ENCODE data around the gene ARRDC3.
"Not testable (repeated sequence)": the region's sequence is repeated elsewhere in the genome, so short reads cannot be mapped to it uniquely, and the experiment has no call there.

ARRDC3 gene

DNA sequence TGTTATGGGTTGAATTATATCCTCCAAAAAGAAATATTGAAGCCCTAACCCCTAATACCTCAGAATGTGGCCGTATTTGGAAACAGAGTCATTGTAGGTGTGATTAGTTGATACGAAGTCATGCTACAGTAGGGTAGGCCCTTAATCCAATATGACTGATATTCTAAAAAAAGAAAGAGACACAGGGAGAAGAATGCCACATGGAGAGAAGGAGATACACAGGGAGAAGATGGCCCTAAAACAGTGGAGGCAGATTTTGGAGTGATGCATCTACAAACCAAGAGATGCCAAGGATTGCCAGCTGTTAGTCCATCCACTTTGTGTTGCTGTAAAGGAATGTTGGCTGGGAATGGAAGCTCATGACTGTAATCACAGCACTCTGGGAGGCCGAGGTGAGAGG lies 21.3 kb downstream of the ARRDC3 start:
- DNase-seq (ENCODE audit: low read depth): no peak
- TF ChIP-seq, protein P1, sequence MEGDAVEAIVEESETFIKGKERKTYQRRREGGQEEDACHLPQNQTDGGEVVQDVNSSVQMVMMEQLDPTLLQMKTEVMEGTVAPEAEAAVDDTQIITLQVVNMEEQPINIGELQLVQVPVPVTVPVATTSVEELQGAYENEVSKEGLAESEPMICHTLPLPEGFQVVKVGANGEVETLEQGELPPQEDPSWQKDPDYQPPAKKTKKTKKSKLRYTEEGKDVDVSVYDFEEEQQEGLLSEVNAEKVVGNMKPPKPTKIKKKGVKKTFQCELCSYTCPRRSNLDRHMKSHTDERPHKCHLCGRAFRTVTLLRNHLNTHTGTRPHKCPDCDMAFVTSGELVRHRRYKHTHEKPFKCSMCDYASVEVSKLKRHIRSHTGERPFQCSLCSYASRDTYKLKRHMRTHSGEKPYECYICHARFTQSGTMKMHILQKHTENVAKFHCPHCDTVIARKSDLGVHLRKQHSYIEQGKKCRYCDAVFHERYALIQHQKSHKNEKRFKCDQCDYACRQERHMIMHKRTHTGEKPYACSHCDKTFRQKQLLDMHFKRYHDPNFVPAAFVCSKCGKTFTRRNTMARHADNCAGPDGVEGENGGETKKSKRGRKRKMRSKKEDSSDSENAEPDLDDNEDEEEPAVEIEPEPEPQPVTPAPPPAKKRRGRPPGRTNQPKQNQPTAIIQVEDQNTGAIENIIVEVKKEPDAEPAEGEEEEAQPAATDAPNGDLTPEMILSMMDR (IDR thresholded peaks at IDR 0.05; ENCODE audit: insufficient read depth, low read depth, low read length, missing control alignments): no peak
- no peak overlapping the region for H3K4me3 ChIP-seq (ENCODE audit: low read length)

DNA sequence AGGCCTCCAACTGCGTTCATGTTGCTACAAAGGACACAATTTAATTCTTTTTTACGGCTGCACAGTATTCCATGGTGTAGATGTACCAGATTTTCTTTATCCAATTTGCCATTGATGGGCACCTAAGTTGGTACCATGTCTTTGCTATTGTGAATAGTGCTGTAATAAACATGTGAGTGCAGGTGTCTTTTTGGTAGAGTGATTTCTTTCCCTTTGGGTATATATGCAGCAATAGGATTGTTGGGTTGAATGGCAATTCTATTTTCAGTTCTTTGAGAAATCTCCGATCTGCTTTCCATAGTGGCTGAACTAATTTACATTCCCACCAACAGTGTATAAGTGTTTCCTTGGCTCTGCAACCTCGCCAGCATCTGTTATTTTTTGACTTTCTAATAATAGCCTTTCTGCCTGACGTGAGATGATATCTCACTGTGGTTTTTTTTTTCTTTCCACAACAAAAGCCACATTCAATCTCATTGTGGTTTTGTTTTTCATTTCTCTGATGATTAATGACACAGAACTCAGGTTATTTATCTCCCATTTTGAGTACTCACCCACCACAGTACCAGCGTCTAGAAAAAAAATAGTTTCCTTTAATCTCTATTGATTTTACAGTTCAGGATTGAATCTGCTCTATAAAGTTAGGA lies 21.9 kb downstream of the ARRDC3 start:
- TF ChIP-seq, protein P1 (IDR thresholded peaks at IDR 0.05; ENCODE audit: insufficient read depth, low read depth, low read length, missing control alignments): no peak

DNA sequence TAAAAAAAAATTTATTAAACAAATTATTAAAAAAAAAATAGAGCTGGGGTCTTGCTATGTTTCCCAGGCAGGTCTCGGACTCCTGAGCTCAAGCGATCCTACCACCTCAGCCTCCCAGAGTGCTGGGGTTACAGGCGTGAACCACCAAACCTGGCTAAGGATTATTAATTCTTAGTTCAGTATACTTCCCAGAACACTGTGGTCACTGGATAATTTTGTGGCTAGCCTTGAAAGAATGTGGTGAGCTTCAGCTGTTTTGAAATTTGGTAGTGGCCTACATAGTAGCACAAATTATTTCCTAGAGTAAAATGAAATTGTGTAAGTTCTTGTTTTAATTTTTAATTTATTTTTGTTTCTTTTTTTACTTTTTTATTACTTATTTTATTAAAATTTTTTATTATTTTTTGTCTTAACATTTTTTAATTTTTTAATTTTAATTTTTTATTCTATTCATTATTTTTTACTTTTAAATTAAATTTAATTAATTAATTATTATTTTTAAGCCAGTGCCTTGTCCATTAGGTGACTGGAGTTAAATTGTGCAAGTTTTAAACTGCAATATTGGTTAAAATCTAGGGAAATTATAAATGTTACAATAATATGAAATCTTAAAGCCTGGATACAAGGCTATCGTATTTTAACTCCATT lies 23.0 kb downstream of the ARRDC3 start:
- TF ChIP-seq, protein P1 (IDR thresholded peaks at IDR 0.05; ENCODE audit: insufficient read depth, low read depth, low read length, missing control alignments): no peak
- DNase-seq (ENCODE audit: low read depth): no peak

More for the DNA sequence above, 21.9 kb downstream of the ARRDC3 start:
- DNase-seq (ENCODE audit: low read depth): no peak
- no peak overlapping the region for H3K4me3 ChIP-seq (ENCODE audit: low read length)

DNA sequence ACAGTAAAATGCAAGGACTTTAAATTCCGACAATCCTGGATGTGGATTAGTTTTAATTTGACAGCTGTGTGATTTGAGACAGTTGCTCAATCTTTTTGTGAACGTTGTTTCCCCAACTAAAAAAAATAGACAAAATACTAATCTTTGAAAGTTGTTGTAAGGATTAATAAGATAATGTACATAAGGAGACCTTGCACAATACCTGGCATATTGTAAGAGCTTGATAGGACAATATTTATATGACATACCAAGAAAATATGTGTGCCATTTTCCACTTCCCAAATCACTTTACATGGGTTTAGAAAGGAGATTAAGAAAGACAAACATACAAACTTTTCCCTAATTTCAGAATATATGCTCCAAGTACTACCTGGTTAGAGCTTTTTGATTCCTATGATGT lies 25.3 kb downstream of the ARRDC3 start:
- TF ChIP-seq, protein P1 (IDR thresholded peaks at IDR 0.05; ENCODE audit: insufficient read depth, low read depth, low read length, missing control alignments): no peak

More for the DNA sequence above, 23.0 kb downstream of the ARRDC3 start:
- no peak overlapping the region for H3K4me3 ChIP-seq (ENCODE audit: low read length)

DNA sequence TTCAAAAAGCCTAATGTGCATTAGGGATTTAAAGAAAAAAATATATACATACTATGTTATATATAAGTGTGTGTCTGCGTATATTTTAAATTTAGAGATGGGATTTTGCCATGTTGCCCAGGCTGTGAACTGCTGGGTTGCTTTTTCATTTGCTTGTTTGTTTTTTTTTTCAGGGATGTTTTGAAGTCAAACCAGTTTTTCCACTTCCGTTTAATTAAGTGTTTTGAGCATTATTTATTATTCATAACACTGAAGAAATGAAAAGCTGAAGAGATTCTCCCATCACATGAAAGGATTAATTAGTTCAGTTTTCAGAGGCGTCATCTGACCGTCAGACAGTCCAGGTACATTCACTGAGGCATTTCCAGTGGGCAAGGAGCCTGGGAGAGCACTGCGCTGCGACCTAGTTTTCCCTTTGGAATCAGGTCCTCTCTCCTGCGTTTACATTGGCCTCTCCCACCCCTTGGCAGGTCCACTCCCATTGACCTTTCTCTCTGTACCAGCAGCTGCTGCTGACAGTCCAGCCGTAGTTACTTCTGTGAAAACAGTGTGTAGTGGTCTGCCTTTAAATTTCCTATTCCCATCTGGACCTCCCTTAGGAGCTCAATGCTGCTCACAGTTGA lies 26.0 kb downstream of the ARRDC3 start:
- peak; percentile 50 for DNase-seq (ENCODE audit: low read depth)
- TF ChIP-seq, protein P1 (IDR thresholded peaks at IDR 0.05; ENCODE audit: insufficient read depth, low read depth, low read length, missing control alignments): no peak
- H3K4me3 ChIP-seq (ENCODE audit: low read length): no peak overlapping the region

More for the DNA sequence above, 25.3 kb downstream of the ARRDC3 start:
- no peak overlapping the region for H3K4me3 ChIP-seq (ENCODE audit: low read length)
- peak; percentile 35 for DNase-seq (ENCODE audit: low read depth)

DNA sequence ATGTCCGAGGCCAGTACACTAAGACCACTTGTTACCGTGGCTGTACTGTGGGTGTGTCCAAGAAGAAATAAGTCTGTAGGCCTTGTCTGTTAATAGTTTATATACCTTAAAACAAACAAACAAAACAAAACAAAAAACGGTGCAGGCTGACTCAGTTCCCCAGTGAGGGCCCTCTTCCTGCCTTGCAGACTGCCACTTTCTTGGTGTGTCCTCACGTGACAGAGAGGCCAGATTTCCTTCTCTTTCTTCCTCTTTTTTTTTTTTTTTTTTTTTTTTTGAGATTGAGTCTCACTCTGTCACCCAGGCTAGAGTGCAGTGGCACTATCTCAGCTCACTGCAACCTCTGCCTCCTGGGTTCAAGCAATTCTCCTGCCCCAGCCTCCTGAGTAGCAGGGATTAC lies 28.2 kb downstream of the ARRDC3 start:
- H3K4me3 ChIP-seq (ENCODE audit: low read length); DNase-seq (ENCODE audit: low read depth): not testable (repeated sequence)

DNA sequence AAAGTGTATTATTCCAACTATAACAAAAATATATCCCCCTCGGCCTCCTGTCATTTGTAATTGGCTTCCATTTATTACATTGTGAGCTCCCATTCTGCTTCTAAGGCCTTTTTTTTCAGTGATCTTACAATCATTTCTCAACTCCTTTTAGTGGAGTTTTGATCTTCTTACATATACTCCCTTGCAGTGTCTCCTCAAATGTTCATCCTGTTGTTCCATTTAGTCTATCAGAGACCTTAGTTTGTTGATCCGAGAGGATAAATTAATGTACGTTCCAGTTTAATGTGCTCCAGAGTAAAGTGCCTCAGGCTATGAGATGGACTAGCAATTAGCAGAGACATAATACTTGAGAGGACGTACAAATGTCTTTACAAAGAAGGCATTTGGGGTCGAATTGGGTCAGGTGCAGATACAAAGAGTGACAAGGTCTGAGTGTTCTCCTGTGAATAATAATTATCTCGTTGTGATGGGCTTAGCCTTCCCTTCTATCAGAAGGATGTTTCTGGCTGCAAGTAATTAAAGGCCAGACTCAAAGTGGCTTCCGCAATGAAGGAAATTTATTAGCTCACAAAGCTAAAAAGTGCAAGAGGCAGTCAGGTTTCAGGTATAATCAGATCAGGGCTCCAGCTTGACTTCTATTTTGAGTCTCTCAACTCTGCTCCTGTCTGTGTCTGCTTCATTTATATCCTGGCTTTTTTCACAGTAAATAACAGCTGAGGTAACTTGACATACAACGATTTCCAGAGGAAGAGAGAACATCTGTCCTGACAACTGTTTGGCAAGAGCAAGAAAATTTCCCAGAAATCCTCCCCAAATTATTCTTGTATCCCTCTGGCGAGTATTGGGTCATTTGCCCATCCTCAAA lies 30.1 kb downstream of the ARRDC3 start:
- H3K4me3 ChIP-seq (ENCODE audit: low read length): no peak overlapping the region
- DNase-seq (ENCODE audit: low read depth): no peak
- TF ChIP-seq, protein P1 (IDR thresholded peaks at IDR 0.05; ENCODE audit: insufficient read depth, low read depth, low read length, missing control alignments): no peak

Measured in epithelial cell of esophagus (primary cell).